Measurements from ENCODE around the gene C20orf204. TPM values are rescaled to one million over a fixed set of nuclear protein-coding genes. Genes with fewer than 3 reads are reported as not detected.

C20orf204 gene
- total and polyA plus RNA-seq, 2 of the 8 experiments (the other 6 are each of a cell fraction or from before 2014, with no cell fraction given) = 0.39 to 0.52 TPM

- H2BK20ac ChIP-seq (ENCODE audit: low read length) = no peak overlapping the region
- H2BK15ac ChIP-seq (ENCODE audit: low read length) = no peak overlapping the region
- no peak overlapping the region for H2BK120ac ChIP-seq (replicated peaks; ENCODE audit: low read depth, low read length)
- no peaks in the 10 kb centered on the region for H3K79me2 ChIP-seq (ENCODE audit: control insufficient read depth in 1 of 2, insufficient read depth in 2 of 2, low read length in 2 of 2)
- H3K4ac ChIP-seq (replicated peaks; ENCODE audit: insufficient read length, low read depth, low read length) = no peak overlapping the region
- DNase-seq (ENCODE audit: low read depth in 1 of 2, low spot score in 2 of 2) (peak in 1 of 2 experiments; percentile 65), FAIRE-seq (no peak)
- no peak overlapping the region for H3K14ac ChIP-seq (ENCODE audit: insufficient read length)
- H3K4me2 ChIP-seq (ENCODE audit: insufficient read depth in 1 of 2, low read depth in 2 of 2, low read length in 2 of 2) = peak overlapping the region in 1 of 2 experiments; percentile 88; a peak in 3 of 4 replicates
- TF ChIP-seq FOSL1 (IDR thresholded peaks at IDR 0.05; ENCODE audit: insufficient read depth, low read depth, low read length) = no peak
- peak; percentile 16 for TF ChIP-seq EZH2 (IDR thresholded peaks at IDR 0.05; ENCODE audit: low read depth, low read length, severe bottlenecking)
- TF ChIP-seq RBBP5 (IDR thresholded peaks at IDR 0.05; ENCODE audit: borderline replicate concordance, low read depth, low read length) = no peak
- TF ChIP-seq RFX5 (IDR thresholded peaks at IDR 0.05; ENCODE audit: borderline replicate concordance, low read depth, low read length) = no peak
- TF ChIP-seq JUN (IDR thresholded peaks at IDR 0.05; ENCODE audit: low read depth, low read length) = no peak
- TF ChIP-seq RAD21 (IDR thresholded peaks at IDR 0.05 in 1 of 2, conservative IDR thresholded peaks at IDR 0.05 in 1 of 2; ENCODE audit: low read depth in 2 of 2, low read length in 2 of 2) = no peak
- ChIA-PET CTCF (ENCODE audit: partially characterized antibody) (interaction anchor here (1.0 to 13.0 kb wide), 10 partner anchors 9 to 56 kb away, joined by 3 to 144 read pairs (median 6); partner anchors contain the start of genes SOX18 and TCEA2), POLR2A (ENCODE audit: partially characterized antibody) (interaction anchor here (1.1 kb wide), 1 partner anchor 10 kb away, joined by 3 read pairs; no protein-coding TSS in a partner anchor)
- no peak overlapping the region for H3K23ac ChIP-seq (ENCODE audit: insufficient read length)
- no peak overlapping the region for H3K18ac ChIP-seq (ENCODE audit: extremely low read depth, low read length)
- no peak overlapping the region for H3K9ac ChIP-seq (replicated peaks in 1 of 4; ENCODE audit: extremely low read depth in 1 of 4, low read depth in 3 of 4, low read length in 3 of 4)
- no peak overlapping the region for H4K8ac ChIP-seq (ENCODE audit: extremely low read depth, insufficient read depth, low read length)
- H2BK5ac ChIP-seq (ENCODE audit: low read depth, low read length) = 0 out of 2 replicates have a peak overlapping the region, but pooled peaks have one; percentile 18
- H2BK12ac ChIP-seq (ENCODE audit: low read depth, low read length) = peak overlapping the region; percentile 55; the same call in 1 of the 2 replicates
- peaks cover 22% of the 10 kb centered on the region; the same call in 1 of the 2 replicates for H3K23me2 ChIP-seq (ENCODE audit: low read depth, low read length)
- no peak overlapping the region for H2AK5ac ChIP-seq (ENCODE audit: low read depth, low read length)
- no peak overlapping the region for H4K5ac ChIP-seq (ENCODE audit: insufficient read length, low read depth, low read length)
- no peak overlapping the region for H3K56ac ChIP-seq (replicated peaks; ENCODE audit: insufficient read length, low read depth, low read length)
- no peak overlapping the region for H3K27ac ChIP-seq (ENCODE audit: low read depth, low read length)
- no peak overlapping the region; a peak in 1 of 8 replicates for H3K4me3 ChIP-seq (ENCODE audit: extremely low read depth in 1 of 4, insufficient read depth in 2 of 4, low read depth in 3 of 4, low read length in 4 of 4)
- H4K20me1 ChIP-seq (replicated peaks in 1 of 2; ENCODE audit: control insufficient read depth in 1 of 2, insufficient read depth in 2 of 2, low read length in 2 of 2) = no peaks in the 10 kb centered on the region
- H4K91ac ChIP-seq (replicated peaks; ENCODE audit: insufficient read length, low read length) = no peak overlapping the region
- no peaks in the 10 kb centered on the region for H3K79me1 ChIP-seq (ENCODE audit: low read depth, low read length)
- H3K27me3 ChIP-seq (replicated peaks in 1 of 4; ENCODE audit: control insufficient read depth in 3 of 4, extremely low read depth in 1 of 4, insufficient read depth in 3 of 4, low read length in 3 of 4) = peaks cover 6 to 55% (median 42%) of the 10 kb centered on the region in 4 experiments
- H3K36me3 ChIP-seq (ENCODE audit: control insufficient read depth in 2 of 4, insufficient read depth in 4 of 4, low read length in 3 of 4) = no peaks in the 10 kb centered on the region
- H3K9me3 ChIP-seq (ENCODE audit: insufficient read depth in 2 of 2, low read depth in 1 of 2, low read length in 1 of 2) = no peaks in the 10 kb centered on the region
- peaks cover 0 to 38% (median 20%) of the 10 kb centered on the region in 4 experiments; a peak in 6 of 7 replicates for H3K4me1 ChIP-seq (replicated peaks in 1 of 4; ENCODE audit: control insufficient read depth in 3 of 4, insufficient read depth in 4 of 4, low read length in 3 of 4)
- no peak overlapping the region for H2AFZ ChIP-seq (ENCODE audit: low read length)
- 30% methylated on average over 13 of the region's 13 CpGs; no CpG with 5 or more reads in 1 of the 2 experiments for WGBS, 2 experiments (ENCODE audit: extremely low coverage in 1 of 2, insufficient coverage in 1 of 2, insufficient read length in 1 of 2, insufficient replicate concordance in 2 of 2, low coverage in 1 of 2, low lambda C conversion rate in 2 of 2, missing lambda C conversion rate in 1 of 2)
Measured at GRCh38 chr20:64082126-64082731, 46.2 kb downstream of the C20orf204 start.
